ENCODE results near the gene PPP1R14C. TPM values are rescaled to one million over a fixed set of nuclear protein-coding genes. Genes with fewer than 3 reads are reported as not detected.

The PPP1R14C gene
- total RNA-seq, 3 donors from 2014 or later: 11.1 to 33.5 (median 25.2) TPM

DNA sequence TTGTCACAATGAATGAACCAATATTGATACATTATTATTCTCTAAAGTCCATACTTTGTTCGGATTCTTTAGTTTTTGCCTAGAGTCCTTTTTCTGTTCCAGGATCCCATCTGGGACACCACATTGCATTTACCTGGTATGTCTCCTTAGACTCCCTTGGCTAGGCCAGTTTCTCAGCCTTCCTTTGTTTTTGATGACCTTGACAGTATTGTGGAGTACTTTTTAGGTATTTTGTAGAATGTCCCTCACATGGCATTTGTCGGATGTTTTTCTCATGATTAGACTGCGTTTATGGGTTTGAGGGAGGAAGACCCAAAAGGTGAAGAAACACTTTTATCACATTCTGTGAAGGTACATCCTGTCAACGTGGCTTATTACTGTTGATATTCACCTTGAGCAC is 16.9 kb downstream of the PPP1R14C start:
- Histone ChIP-seq H3K4me1 (ENCODE audit: low read depth) (no peaks in the 10 kb centered on the region), H3K9me3 (no peaks in the 10 kb centered on the region), H3K36me3 (ENCODE audit: low read depth) (no peaks in the 10 kb centered on the region), H3K4me3 (no peak overlapping the region)
- intact Hi-C loops (cut with DNase I, micrococcal nuclease): no loop called here
- TF ChIP-seq CTCF (IDR thresholded peaks at IDR 0.05): no peak
- ATAC-seq (no peak), DNase-seq (no peak)

GRCh38 chr6:150163970-150164369 is 21.1 kb downstream of the PPP1R14C start:
- H3K36me3 ChIP-seq (ENCODE audit: low read depth): no peaks in the 10 kb centered on the region
- ATAC-seq (no peak), DNase-seq (no peak)
- TF ChIP-seq CTCF (IDR thresholded peaks at IDR 0.05): no peak
- no peaks in the 10 kb centered on the region for H3K9me3 ChIP-seq
- no peak overlapping the region for H3K4me3 ChIP-seq
- intact Hi-C loops (cut with DNase I, micrococcal nuclease): no loop called here
- no peaks in the 10 kb centered on the region for H3K4me1 ChIP-seq (ENCODE audit: low read depth)

- DNase-seq (no peak), ATAC-seq (no peak)
- intact Hi-C loops (cut with DNase I, micrococcal nuclease): no loop called here
- H3K4me3 ChIP-seq: no peak overlapping the region
- no peaks in the 10 kb centered on the region for H3K36me3 ChIP-seq (ENCODE audit: low read depth)
- H3K9me3 ChIP-seq: no peaks in the 10 kb centered on the region
- no peak for TF ChIP-seq CTCF (IDR thresholded peaks at IDR 0.05)
- H3K4me1 ChIP-seq (ENCODE audit: low read depth): no peaks in the 10 kb centered on the region
Observed at GRCh38 chr6:150165020-150165702, 22.3 kb downstream of the PPP1R14C start.

DNA sequence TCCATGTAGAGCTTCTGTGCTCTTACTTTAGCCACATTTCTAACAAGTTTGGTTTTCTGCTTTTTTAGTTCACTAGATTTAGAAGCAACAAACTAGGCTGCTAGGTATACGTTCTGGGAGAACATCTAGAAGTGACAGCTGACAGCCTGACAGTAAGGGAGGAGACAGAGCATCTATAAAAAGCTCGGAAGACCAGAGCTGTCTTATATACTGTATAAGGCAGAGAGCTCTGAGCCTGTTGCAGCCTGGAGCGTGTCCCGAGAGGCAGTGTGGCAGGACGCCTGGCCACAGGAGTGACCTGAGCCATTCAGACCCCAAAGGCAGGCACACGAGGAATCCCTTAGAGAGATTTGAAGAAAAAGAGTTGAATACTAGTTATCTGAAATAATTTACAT is 24.6 kb downstream of the PPP1R14C start:
- intact Hi-C loops (cut with DNase I, micrococcal nuclease): no loop called here
- Histone ChIP-seq H3K36me3 (ENCODE audit: low read depth) (no peaks in the 10 kb centered on the region), H3K4me3 (no peak overlapping the region), H3K9me3 (no peaks in the 10 kb centered on the region), H3K4me1 (ENCODE audit: low read depth) (no peaks in the 10 kb centered on the region)
- no peak for ATAC-seq
- no peak for DNase-seq
- TF ChIP-seq CTCF (IDR thresholded peaks at IDR 0.05): no peak

DNA sequence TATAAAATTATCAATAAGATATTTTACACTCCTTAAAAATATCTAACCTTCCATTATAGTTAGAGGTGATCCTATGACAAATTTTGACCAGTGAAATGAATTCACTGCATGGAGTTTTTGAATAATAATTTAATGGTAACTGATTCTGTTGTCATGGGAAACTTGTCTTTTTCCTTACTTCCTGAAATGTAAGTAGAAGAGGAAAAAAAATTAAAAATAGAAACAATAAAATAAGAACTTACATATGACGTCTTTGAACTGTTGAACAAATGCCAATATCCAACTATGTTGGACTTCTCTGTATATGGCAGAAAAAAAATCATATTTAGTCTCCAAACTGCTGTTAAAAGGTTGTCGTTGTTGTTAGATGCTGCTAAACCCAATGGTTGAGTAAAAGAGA is 26.3 kb downstream of the PPP1R14C start:
- Histone ChIP-seq H3K9me3 (no peaks in the 10 kb centered on the region), H3K4me1 (ENCODE audit: low read depth) (no peaks in the 10 kb centered on the region), H3K4me3 (no peak overlapping the region), H3K36me3 (ENCODE audit: low read depth) (no peaks in the 10 kb centered on the region)
- DNase-seq: no peak
- TF ChIP-seq CTCF (IDR thresholded peaks at IDR 0.05): no peak
- intact Hi-C loops (cut with DNase I, micrococcal nuclease): no loop called here
- ATAC-seq: no peak

GRCh38 chr6:150169609-150170008 is 26.8 kb downstream of the PPP1R14C start:
- DNase-seq (no peak), ATAC-seq (no peak)
- TF ChIP-seq CTCF (IDR thresholded peaks at IDR 0.05): no peak
- intact Hi-C loops (cut with DNase I, micrococcal nuclease): no loop called here
- H3K4me3 ChIP-seq: no peak overlapping the region
- H3K4me1 ChIP-seq (ENCODE audit: low read depth): no peaks in the 10 kb centered on the region
- H3K9me3 ChIP-seq: no peaks in the 10 kb centered on the region
- no peaks in the 10 kb centered on the region for H3K36me3 ChIP-seq (ENCODE audit: low read depth)
